Measurements from ENCODE around the gene FAM120B. TPM values are rescaled to one million over a fixed set of nuclear protein-coding genes. Genes with fewer than 3 reads are reported as not detected.

The FAM120B gene
- polyA plus RNA-seq, 4 donors: 33.4 to 40.2 (median 38.0) TPM

DNA sequence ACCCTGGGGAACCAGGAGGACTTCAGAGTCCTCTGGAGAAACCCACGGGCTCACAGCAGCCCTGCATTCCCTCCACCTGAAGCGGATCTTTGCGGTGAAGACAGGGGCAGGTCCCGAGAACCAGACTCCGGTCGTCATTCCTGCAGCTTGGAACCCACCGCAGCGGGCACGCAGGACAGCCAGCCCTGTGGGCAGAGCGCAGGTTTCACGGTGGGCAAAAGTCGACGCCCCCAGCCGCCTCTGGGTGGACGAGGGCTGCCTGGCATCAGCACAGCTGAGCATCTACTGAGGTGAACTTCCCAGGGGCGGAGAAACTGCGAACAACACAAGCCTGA lies 128.2 kb downstream of the FAM120B start:
- DNase-seq (ENCODE audit: low read depth in 4 of 4, low spot score in 2 of 4): no peak

DNA sequence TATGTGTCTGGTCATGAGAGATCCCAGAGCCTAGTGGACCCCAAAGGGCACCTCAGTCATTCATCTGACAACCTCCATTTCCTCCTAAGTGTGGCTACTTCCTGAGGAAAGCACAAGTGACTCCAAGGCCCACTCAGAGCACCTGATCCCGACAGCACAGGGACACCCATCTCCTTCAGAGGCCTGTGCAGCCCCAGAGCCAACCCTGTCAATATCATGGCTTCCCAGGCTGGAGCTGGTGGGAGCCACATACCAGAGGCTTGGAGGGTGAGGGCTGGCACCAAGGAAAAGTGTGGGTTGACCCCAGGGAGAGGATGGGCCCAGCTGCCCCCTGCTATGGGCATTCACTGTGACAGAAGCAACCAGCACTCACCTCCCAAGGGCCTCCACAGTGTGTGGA lies 129.2 kb downstream of the FAM120B start:
- DNase-seq (ENCODE audit: low read depth in 4 of 4, low spot score in 2 of 4): no peak

DNA sequence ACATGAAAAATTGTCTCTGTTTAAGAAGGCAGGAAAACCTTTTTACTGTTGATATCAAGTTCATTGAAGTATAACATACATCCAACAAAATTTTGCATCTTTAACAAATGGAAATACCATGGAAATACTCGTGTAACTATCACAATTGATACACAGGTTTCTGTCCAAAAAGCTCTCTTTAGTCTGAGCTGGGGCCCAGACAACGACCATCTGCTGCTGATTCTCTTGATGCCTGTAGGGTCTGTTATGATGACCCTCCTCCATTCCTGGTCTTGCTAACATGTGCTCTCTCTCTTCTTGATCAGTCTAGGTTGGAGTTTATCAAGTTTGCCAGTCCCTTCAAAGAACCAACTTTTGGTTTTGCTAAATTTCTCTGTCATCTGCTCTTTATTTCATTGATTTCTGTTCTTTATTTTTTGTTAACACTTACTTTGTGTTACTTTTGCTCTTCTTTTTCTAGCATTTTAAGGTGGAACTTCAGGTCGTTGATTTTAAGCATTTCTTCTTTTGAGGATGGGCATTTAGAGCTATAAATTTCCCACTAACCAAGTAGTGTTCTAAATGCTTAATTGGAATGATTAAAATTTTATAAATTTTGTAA lies 129.8 kb downstream of the FAM120B start:
- DNase-seq (ENCODE audit: low read depth in 4 of 4, low spot score in 2 of 4): no peak

DNA sequence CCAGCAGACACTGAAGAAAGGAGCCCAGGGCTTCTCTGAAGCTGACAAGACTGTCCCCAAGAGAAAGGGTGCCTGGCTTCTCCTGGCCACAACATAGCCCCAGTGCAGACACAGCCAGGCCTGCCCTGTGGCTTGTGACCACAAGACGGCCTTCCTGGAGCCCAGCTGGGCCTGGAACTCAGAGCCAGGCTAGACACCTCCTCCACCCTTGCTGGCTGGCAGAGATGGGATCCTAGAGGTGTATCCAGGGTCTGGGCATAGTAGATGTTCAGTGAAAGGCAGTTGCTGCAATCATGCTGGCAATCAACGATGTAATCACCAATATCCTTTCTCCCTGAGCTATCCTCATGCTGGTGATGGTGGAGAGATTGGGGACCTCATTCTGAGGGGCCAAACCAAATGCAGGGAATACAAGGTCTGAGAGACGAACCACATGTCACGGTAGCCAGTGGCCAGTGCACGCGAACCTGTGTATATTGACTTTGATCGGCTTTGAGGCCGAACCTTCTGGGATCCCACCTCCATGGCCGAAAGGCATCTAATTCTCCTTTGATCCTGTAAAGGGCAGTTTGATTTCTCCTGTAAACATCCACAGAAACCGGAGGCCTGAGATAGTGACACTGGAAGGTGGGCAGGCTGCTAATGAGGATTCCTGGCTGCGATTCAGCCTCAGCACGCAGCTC lies 131.3 kb downstream of the FAM120B start:
- DNase-seq (ENCODE audit: low read depth in 4 of 4, low spot score in 2 of 4): peak in 1 of 4 donors; percentile 25

DNA sequence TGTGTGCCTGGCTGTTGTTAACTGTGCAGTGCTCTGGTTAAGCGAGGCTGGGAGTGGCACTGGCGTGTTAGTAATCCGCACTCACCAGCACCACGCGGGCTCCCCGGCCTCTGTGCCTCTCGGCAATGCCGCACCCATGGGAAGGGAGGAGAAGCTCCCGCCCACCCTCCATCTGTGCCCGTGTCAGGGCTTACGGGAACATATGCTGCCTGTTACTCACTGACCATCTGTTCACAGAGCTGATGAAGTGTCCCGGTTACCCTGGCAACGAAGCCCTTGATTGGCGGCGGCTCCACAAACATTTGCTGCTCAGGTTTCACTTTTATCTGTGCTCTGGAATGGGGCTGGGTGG lies 131.8 kb downstream of the FAM120B start:
- DNase-seq (ENCODE audit: low read depth in 4 of 4, low spot score in 2 of 4): peak; percentile 75 to 91 (median 84)

DNA sequence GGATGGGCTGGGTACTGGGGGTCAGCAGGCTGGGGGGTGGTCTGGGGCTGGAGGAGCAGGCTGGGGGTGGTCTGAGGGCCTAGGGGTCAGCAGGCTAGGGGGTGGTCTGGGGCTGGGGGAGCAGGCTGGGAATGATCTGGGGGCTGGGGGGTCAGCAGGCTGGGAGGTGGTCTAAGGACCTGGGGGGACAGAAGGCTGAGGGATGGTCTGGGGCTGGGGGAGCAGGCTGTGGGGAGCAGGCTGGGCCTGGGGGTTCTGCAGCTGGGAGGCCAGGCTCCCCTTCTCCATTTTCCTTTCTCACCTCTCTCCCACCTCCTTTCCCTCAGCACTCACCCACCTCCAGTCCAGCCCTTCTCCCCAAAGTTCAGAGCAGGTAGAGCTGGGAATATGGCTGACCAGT lies 132.3 kb downstream of the FAM120B start:
- no peak for DNase-seq (ENCODE audit: low read depth in 4 of 4, low spot score in 2 of 4)

DNA sequence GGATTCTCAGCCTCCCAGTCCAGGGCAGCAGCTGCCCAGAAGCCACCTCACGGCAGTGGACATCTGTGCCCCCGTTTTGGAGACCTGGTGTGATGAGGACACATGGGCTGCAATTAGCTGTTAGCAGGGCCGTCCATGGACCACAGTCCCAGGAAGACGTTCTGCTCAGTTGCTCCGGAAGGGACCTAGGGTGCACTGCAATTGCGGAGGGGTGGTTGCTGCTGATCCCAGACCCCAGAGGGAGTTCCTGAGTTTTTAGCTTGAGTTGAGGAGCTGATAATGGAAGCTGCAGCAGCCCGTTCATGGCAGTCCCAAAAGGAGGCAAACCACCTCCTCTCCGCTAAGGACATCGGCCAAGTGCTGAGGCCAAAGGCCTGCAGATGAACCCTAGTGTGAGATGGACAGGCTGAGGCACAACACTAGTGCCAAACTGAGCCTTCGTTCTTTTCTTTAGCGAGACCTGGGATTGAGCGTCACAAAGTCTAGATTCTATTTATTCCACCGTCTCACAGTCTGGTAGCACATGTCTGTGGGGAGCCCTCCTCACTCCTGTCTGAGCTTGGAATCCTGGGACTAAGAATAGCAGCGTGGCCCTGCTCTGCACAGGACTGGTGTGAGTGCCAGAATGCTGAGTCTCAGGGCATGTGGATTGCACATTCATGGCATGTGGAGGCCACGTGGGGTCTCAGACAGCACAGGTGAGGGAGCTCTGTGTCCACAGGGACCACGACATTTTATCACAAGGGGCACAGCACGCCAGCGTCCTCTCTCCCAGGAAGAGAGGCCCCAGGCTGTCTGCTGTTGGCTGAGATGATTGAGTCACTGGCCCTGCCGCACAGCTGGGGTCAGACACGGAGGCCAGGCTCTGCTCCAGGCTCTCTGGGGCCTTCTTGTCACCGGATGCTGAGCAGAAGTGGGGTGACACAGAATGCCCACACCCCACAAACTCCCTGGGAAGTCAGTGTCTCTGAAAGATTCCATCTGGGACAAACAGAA lies 133.1 kb downstream of the FAM120B start:
- DNase-seq (ENCODE audit: low read depth in 4 of 4, low spot score in 2 of 4): no peak

DNA sequence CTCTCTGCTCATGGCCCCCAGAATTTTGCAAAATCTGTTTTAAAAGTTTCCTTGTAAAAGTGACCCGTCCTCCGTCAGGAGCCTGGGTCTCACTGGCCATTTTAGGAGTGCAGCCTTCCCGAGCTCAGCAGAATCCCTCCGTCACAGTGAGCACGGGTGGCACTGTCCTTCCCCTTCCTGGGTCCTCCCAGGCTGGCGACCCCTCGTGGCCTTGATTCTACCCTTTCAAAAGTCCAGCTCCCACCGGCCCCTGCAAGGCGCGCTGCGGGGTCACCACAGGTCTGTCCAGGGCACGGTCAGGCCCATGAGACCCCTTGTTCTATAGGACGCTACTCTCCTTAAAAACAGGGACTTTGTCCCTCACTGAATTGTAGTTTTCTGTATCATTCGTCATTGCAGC lies 133.9 kb downstream of the FAM120B start:
- no peak for DNase-seq (ENCODE audit: low read depth in 4 of 4, low spot score in 2 of 4)

DNA sequence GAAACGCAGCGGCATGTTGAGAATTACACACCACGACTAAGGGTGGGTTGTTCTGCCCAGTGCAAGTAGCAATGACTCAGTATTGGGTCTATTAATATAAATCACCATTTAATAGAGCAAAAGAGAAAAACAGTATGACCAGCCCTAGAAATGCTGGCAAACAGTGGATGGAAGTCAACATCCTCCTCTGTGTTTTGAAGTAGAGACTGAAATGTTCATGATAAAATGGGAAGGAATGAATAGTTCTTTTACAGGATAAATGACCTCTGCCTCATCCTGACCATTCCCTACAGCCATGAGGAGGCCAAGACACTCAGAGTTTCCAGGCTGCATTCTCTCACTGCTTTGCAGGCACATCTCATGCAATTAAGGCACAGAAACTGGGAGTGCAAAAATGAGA lies 134.8 kb downstream of the FAM120B start:
- no peak for DNase-seq (ENCODE audit: low read depth in 4 of 4, low spot score in 2 of 4)

DNA sequence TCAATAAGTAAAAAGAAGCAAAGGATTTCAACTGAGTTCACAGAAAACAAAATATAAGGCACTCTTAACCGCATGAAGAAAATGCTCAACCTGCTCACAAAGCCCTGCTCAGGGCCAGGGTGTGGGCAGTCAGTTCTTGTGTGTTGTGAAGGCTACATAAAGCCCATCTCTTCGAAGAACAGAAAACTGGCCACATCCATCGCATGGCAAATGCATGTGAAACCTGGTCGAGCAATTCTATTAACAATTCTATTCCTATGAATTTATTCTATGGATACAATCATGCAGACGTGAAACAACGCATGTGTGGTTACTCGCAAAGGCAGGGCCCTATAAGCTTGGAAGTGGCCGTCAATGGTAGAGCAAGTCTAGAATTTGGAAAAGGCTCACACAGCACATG lies 136.0 kb downstream of the FAM120B start:
- DNase-seq (ENCODE audit: low read depth in 4 of 4, low spot score in 2 of 4): no peak

DNA sequence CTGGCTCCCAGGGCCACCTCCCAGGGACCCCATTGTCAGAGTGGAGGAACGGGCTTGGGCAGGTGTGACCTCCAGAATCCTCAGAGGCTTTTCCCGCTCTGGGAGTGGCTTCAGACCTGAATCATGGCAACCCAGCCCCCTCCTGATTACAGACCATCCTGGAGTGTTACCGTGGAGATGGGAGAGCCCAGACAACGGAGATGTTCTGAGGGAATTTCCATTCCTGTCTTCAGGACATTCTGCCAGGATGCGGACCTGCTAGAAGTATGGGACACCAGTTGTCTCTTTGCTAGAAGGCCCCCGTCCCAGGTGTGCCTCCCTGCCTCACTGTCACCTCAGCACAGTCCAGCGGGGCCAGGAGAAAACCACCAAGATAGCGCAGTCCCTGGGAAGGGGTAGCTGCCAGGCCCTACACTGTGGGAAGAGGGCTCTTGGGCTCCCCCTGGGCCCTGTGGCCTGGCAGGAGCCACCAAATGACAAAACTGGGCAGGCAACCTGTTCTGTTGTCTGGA lies 136.6 kb downstream of the FAM120B start:
- no peak for DNase-seq (ENCODE audit: low read depth in 4 of 4, low spot score in 2 of 4)

DNA sequence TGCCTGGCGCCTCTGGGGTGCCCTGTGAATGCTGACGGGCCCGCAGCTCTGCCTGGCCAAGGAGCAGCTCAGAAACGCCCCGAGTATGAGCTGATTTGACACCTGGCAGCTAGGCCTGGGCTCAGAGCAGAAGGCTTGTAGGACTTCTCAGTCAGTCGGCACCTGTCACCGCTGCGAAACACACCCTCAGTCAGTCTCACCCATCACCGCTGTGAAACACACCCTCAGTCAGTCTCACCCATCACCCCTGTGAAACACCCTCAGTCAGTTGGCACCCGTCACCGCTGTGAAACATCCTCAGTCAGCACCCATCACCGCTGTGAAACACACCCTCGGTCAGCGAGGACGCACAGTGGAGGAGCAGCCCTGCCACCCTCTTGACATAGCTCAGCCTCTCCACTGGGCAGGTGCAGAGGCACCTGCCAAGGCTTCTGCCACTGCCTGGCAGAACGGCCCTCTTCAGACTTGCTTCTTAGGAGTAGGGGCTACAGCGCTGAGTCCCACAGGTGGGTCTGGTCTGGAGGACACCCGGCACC lies 137.6 kb downstream of the FAM120B start:
- DNase-seq (ENCODE audit: low read depth in 4 of 4, low spot score in 2 of 4): no peak

DNA sequence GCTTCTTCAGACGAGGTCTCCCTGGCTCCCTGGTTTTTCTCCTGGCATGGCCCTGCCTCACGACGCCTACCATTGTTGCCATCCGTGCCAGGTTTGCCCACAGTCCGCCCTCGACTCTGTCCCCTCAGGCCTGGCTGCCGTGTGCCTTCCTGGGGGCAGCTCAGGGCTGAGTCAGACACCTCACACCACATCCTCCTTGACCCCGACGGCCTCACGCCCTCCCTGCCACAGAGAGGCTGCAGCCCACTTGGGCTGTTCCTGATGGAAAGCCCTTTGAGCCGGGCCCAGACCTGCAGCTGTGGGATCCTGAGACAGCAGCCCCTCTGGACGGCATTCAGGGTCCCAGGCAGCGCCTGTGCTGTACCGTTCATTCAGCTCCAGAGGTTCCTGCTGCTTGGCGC lies 138.3 kb downstream of the FAM120B start:
- DNase-seq (ENCODE audit: low read depth in 4 of 4, low spot score in 2 of 4): no peak

DNA sequence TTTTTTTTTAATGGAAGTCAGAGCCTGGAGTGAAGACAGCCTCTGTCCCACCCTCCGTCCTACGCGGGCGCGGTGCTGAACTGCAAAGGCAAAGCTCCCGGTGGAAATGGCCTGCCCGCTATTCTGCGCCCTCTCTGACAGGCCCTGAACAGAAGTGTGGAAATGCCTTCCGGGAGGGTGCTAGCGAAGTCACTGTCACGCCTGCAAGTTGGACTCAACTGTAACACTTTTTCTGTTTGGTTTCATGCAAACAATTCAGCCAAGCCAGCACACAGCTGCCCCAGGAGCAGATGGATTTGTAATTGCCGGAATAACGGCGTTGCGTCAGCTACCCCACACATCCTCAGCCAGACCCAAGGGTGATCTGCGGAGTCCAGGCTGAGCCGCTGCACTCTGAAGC lies 138.9 kb downstream of the FAM120B start:
- no peak for DNase-seq (ENCODE audit: low read depth in 4 of 4, low spot score in 2 of 4)

DNA sequence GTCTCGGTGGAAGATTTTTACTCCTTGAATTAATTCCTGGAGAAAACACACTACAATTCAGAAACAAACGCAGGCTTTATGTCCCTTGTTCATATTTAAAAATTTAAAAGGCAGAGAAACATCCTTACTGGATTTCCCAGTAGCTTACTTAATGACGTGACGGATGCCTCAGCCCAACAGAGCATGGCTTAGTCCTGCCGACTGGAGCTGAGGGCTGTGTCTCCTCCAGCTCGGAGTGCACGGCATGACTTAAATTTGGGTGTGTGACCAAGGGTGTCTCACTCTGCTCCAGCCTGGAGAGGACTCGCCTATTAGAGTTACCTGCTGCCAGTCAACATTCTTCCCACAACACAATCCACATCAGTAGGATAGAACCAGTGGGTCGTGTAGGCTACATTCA lies 139.4 kb downstream of the FAM120B start:
- no peak for DNase-seq (ENCODE audit: low read depth in 4 of 4, low spot score in 2 of 4)

DNA sequence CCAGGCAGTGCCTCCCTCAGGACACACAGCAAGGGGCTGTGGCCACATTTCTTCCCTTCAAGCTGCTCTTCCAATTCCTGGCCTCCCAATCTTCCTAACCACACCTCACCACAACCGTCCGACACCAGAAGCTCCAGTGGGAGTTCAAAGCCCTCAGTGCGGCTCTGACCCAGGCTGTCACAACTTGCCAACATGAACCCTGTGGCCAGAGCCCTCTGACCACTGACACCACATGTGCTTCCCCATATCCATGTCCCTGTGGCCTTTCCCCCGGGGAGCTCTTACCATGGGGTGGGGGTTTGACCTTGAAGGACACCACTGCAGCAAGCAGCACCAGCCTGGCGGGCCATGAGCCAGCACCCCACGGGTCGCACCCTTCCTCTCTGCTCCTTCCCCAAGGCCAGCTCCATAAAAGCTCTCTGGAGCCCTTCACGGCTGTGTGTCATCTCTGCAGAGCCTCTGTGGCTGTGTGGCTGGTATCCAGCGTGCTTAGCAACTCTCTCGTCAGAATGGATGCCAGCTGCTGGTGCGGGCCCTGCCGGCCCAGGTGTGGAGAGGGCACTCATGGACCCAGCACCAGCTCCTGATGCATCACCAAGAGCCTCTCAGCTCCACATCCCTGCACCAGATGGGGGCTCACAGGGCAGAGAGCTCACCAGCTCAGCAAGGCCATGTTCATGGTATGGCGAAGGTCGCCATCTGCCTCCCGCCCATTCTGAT lies 140.4 kb downstream of the FAM120B start:
- DNase-seq (ENCODE audit: low read depth in 4 of 4, low spot score in 2 of 4): no peak

DNA sequence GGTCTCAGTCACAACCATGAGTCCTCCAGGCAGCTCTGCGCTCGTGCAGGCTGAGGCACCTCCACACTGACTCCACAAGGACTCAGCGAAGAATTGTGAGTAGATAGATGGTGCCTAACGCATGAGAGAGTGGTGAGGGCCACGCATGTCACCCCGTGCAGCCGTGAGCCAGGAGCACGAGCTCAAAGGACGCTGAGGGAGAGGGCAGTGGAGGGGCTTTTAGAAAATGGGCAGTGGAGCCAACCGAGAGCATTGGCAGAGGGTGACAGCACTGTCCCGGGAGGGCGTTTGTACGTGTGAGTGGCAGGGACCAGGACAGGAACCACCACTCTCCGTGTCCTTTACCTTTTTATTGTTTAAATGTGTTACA lies 141.0 kb downstream of the FAM120B start:
- no peak for DNase-seq (ENCODE audit: low read depth in 4 of 4, low spot score in 2 of 4)

DNA sequence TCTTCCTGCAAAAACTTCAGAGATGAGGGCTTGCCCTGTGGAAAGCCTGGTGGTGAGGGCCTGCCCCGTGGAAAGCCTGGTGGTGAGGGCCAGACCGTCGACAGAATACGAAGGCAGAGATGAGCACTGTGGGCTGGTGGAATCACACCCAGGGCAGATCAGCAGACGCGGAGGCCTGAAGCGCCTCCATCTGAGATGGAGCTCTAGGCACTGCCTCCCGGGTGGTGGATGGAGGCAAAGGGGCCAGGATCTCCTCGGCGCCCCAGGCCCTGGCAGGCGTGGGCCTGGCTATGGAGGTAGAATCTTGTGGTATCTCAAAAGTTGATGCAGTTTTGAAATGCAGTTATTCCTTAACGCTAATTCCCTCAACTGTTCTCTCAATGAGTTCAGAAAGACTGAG lies 141.8 kb downstream of the FAM120B start:
- no peak for DNase-seq (ENCODE audit: low read depth in 4 of 4, low spot score in 2 of 4)

DNA sequence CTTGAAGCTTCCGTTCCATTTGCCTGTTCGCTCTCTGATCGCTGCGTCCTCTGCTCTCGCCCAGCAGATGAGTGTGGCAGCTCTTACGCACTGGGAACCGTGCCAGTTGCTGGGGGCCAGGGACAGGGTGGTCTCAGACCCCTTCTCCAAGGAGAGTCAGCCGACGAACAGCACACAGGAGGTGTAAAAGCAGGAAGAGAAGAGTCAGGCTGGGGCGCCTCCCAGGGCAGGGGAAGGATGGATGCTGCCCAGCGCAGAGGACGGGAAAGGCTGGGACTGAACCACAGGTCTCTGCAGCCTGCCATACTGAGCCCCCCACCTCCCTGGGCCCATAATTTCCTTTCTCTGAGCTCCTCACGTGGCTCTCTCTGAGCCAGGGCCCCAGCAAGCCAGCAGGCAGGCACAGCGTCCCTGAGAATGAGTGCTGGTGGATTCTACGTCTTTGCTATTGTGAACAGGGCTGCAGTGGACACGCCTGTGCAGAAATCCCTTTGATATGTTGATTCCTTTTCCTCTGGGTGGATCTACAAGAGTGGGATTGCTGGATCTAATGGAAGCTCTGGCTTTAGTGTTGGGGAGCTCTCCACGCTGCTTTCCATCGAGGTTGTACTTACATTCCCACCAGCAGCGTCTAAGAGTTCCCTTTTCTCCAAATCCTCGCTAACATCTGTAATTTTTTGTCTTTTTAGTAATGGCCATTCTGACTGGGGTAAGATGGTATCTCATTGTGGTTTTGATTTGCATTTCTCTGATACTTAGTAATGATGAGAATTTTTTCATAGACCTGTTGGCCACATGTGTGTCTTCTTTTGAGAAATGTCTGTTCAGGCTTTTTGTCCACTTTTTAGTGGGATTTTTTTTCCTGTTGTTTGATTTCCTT lies 142.4 kb downstream of the FAM120B start:
- DNase-seq (ENCODE audit: low read depth in 4 of 4, low spot score in 2 of 4): no peak

Data from left renal cortex interstitium (tissue), 4 donors.